NCI-H2227 (cell line): Measurements from ENCODE around the gene ACTL10.
"Not testable (repeated sequence)": the region's sequence is repeated elsewhere in the genome, so short reads cannot be mapped to it uniquely, and the experiment has no call there.

Source experiments
- DNase-seq: peaks from one replicate; lab custom pipeline; 2025; ENCODE audit not compliant: unreplicated experiment; lab: John Stamatoyannopoulos, UW

Gene ACTL10

DNA sequence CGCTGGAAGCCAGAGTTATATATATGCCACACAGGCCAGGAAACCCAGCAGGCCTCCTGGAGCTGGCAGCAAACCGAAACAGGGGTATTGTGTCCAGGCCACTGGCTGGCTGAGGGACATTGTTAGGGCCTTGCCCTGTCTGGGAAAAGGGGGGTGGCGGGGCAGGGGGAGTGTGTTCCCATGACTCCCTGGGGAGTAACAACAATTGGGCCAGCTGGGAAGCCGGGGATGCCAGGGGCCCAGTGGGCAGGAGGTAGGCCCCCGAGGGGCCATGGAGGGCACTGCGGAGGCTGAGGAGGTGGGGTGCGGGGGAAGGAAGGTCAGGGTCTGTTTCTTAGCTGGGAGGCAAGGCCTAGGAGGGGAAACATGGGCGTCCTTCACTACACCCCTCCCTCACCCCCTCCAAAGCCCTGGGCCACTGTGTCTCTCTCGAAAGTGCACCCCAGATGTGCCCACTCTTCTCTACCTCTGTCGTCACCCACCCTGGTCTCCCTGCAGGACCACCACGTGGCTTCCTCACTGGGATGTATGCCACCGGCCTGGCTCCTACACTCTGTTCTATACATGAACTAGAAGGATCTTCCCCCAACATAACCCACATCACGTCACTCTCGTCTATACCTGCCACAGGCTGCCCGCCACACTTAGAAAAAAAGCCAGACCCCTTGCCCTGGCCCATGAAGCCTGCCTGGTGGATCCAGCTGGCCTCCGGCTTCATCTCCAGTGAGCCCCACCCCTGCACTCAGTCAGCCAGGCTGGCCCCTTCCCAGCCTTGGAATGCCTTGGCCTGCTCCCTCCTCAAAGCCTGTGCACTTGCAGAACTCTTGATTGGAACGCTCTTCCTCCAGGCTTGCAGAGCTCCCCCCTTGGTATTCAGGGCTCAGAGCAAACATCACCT is 27.2 kb downstream of the ACTL10 start:
- DNase-seq, result no peak

- DNase-seq, result no peak
These were observed 27.9 kb downstream of the ACTL10 start for GRCh38 chr20:33694639-33695012.

DNA sequence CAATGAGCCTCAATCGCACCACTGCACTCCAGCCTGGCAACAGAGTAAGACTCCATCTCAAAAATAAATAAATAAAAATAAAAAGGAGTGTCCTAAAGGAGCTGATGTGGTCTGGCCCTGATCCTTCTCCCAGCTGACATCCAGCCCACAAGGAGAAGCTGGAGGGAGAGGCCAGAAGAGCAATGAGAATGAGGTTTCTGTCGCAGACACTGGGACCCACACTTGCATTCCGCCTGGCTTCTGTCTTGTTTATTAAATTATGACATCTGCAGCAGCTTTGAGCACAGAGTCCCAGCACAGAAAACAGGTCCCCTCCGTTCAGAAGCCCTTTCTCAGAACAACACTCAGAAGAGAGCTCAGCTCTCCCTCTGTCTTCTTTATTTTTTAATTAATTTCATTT is 29.7 kb downstream of the ACTL10 start:
- no peak for DNase-seq

DNA sequence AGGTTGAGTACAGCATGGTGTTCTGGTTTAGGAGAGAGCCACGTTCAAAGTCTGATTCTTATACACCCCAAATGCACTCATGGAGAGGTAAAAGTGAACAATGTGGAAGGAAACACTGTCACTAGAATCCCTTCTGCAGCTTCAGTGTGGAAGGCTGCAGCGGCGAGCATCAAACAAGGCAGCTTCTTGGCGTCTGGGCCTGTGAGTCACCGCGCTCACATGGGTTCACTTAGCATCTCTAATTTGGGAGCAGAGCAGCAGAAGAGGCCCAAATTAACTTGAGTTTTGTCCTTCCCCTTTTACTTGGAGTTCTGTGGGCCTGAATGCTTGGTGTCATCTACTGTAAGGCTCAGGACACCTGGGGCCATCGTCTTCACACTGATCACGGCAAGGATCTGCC is 30.4 kb downstream of the ACTL10 start:
- DNase-seq, result no peak

DNA sequence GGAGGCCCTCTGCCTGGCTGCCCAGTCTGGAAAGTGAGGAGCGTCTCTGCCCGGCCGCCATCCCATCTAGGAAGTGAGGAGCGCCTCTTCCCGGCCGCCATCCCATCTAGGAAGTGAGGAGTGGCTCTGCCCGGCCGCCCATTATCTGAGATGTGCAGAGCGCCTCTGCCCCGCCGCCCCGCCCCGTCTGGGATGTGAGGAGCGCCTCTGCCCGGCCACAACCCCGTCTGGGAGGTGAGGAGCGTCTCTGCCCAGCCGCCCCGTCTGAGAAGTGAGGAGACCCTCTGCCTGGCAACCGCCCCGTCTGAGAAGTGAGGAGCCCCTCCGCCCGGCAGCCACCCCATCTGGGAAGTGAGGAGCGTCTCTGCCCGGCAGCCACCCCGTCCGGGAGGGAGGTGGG is 32.2 kb downstream of the ACTL10 start:
- DNase-seq, result not testable (repeated sequence)

DNA sequence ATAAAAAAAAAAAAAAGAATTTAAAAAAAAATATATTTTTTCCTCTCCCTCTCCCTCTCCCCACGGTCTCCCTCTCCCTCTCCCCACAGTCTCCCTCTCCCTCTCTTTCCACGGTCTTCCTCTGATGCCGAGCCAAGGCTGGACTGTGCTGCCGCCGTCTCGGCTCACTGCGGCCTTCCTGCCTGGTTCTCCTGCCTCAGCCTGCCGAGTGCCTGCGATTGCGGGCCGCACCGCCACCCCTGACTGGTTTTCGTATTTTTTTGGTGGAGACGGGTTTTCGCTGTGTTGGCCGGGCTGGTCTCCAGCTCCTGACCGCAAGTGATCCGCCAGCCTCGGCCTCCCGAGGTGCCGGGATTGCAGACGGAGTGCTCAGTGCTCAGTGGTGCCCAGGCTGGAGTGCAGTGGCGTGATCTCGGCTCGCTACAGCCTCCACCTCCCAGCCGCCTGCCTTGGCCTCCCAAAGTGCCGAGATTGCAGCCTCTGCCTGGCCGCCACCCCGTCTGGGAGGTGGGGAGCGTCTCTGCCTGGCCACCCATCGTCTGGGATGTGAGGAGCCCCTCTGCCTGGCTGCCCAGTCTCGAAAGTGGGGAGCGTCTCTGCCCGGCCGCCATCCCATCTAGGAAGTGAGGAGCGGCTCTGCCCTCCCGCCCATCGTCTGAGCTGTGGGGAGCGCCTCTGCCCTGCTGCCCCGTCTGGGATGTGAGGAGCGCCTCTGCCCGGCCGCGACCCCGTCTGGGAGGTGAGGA is 34.1 kb downstream of the ACTL10 start:
- not testable (repeated sequence) for DNase-seq

GRCh38 chr20:33701629-33702450 is 35.1 kb downstream of the ACTL10 start:
- DNase-seq, result no peak

DNA sequence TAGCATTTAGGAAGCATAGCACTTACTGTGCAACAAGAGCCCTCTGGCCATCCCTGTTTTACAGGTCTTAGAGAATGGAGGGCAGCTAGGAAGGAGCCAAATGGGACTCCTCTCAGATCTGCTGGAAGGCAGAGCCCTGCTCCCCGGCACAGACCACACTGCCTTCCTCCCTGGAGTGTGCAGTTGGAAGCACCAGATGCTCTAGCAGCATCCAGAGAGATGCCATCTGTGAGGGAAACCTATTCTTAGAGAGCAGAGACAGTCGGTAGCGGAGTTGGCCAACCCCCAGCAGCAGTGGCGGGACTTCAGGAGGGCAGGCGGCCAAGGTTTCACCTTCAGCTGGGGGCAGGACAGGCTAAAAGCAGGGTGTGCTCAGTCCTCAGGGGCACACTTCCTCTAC is 36.1 kb downstream of the ACTL10 start:
- DNase-seq, result no peak

- no peak for DNase-seq
These were observed 36.9 kb downstream of the ACTL10 start for GRCh38 chr20:33703498-33704137.

GRCh38 chr20:33704197-33704924 is 37.6 kb downstream of the ACTL10 start:
- DNase-seq, result no peak

GRCh38 chr20:33707668-33708067 is 40.9 kb downstream of the ACTL10 start:
- no peak for DNase-seq

- DNase-seq, result no peak
These were observed 42.7 kb downstream of the ACTL10 start for GRCh38 chr20:33709398-33709797.

DNA sequence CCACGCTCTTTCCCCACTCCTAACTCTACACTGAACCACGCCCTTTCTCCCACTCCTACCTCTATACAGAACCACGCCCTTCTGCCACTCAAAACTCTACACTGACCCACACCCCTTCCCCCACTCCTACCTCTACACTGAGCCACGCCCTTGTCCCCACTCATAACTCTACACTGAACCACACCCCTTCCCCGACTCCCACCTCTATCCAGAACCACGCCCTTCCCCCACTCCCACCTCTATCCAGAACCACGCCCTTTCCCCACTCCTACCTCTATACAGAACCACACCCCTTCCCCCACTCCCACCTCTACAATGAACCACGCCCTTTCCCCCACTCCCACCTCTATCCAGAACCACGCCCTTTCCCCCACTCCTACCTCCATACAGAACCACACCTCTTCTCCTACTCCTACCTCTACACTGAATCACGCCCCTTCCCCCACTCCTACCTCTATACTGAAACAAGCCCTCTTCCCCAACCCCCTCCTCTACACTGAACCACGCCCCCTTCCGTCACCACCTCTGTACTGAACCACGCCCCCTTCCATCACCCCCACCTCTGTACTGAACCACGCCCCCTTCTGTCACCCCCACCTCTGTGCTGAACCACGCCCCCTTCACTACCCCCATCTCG is 43.3 kb downstream of the ACTL10 start:
- no peak for DNase-seq

DNA sequence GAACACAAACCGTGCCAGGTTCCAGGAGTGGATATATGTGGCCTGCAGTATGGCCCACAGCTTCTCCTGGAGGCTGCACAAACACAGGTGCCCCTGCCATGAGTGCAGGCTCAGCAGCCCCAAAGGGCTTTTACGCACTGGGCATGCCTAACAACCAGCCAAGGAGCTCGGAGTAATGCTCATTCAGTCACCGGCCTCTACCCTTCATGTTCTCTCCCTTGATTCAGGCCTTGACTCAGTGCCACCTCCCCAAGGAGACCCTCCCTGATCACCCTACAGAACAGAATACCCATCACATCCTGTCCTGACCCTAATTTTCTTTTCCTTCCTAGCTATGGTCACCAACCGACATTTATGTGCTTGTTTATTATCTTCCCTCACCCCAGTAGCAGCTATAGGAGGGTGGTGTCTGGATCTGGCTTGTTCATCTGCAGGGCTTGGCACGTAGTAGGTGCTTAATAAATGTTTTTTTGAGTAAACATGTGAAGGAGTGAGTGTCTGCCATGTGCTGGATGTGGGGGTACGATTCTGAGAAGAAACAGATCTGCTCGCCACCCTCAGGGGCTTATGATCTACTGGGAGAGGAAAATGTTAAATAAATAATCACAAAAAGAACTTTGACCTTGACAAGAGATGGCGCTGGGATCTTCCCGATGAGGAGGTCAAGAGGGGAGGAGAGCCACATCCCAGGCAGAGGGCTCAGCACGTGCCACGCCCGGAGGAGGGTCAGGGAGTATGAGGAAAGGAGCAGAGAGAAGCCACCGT is 44.1 kb downstream of the ACTL10 start:
- no peak for DNase-seq

- no peak for DNase-seq
These were observed 44.6 kb downstream of the ACTL10 start for GRCh38 chr20:33711446-33711738.

- no peak for DNase-seq
These were observed 47.2 kb downstream of the ACTL10 start for GRCh38 chr20:33713865-33714367.

- no peak for DNase-seq
These were observed 49.8 kb downstream of the ACTL10 start for GRCh38 chr20:33716498-33716897.
